Measurements from ENCODE around the gene RNF145. TPM values are rescaled to one million over a fixed set of nuclear protein-coding genes. Genes with fewer than 3 reads are reported as not detected.
"Not testable (repeated sequence)": the region's sequence is repeated elsewhere in the genome, so short reads cannot be mapped to it uniquely, and the experiment has no call there.

RNF145 gene
- total RNA-seq, 3 donors from 2014 or later = 95.7 to 109 (median 101) TPM

DNA sequence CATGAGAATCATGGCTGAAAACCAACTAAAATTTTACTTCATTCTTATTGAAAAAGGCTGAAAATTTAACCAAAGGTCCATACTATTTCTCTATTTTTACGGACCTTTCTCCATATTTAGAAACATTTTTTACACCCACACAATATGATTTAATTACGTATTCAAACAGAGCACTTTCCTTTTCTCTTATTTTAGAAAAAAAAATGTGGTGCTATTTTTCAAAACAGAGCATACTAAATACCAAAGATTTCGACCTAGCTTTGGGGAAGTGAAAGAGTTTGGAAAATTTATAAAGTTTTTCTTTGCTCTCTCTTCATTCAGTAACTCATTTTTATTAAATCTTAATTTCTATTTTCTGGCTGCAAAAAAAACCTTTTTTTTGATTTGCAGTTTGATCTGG, 38.1 kb downstream of the RNF145 start:
- peaks cover 28% of the 10 kb centered on the region for H3K4me1 Mint-ChIP-seq (ENCODE audit: low read depth)
- no peaks in the 10 kb centered on the region for H3K9me3 Mint-ChIP-seq
- ATAC-seq (no peak), DNase-seq (no peak)
- H3K27me3 Mint-ChIP-seq (ENCODE audit: low read depth) = no peaks in the 10 kb centered on the region
- no peak overlapping the region for H3K4me3 Mint-ChIP-seq
- peaks cover 23% of the 10 kb centered on the region for H3K36me3 Mint-ChIP-seq (ENCODE audit: insufficient read depth)

GRCh38 chr5:159170021-159170420, 39.3 kb downstream of the RNF145 start:
- Mint-ChIP-seq H3K27me3 (ENCODE audit: low read depth) (no peaks in the 10 kb centered on the region), H3K9me3 (no peaks in the 10 kb centered on the region), H3K4me3 (no peak overlapping the region), H3K36me3 (ENCODE audit: insufficient read depth) (peaks cover 24% of the 10 kb centered on the region), H3K4me1 (ENCODE audit: low read depth) (peaks cover 22% of the 10 kb centered on the region)
- DNase-seq (no peak), ATAC-seq (no peak)

GRCh38 chr5:159166416-159166815, 42.9 kb downstream of the RNF145 start:
- Mint-ChIP-seq H3K4me1 (ENCODE audit: low read depth) (peaks cover 31% of the 10 kb centered on the region), H3K27me3 (ENCODE audit: low read depth) (no peaks in the 10 kb centered on the region), H3K4me3 (no peak overlapping the region), H3K9me3 (no peaks in the 10 kb centered on the region), H3K36me3 (ENCODE audit: insufficient read depth) (peaks cover 24% of the 10 kb centered on the region)
- DNase-seq = no peak
- no peak for ATAC-seq

- Mint-ChIP-seq H3K4me3 (peak overlapping the region; percentile 0), H3K36me3 (ENCODE audit: insufficient read depth) (peaks cover 35% of the 10 kb centered on the region), H3K4me1 (ENCODE audit: low read depth) (peaks cover 36% of the 10 kb centered on the region), H3K9me3 (no peaks in the 10 kb centered on the region), H3K27me3 (ENCODE audit: low read depth) (no peaks in the 10 kb centered on the region)
- ATAC-seq (no peak), DNase-seq (no peak)
Measured at GRCh38 chr5:159163701-159164046, 45.7 kb downstream of the RNF145 start.

DNA sequence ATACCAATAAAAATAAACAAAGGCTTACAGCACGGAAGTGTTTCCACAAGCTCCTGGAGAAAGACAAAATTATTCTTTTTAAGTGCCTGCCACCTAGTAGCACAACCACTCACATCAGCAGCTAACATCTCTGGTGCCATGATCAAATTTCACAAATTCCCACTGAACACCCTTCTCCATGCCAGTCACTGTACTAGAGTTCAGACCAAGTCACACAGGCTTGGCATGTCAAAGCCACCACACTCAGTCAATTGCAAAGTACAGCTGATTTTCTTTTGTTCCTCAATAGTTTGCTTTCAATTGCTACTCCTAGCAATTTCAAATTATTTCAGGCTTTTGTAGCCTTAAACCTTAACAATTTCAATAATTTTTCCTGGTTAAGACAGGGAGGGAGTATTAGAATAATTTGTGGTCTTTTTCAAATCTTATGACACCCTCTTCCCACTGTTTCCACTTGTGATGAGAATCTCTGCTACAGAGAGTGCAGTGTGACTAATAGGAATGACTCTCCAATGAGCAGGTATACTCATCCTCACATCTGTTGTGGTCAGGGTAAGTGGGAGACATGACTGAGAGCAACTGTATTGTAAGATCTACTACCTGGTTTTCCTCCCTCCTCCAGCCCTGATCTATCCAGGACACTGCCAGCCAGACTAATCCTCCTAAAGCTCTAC, 46.2 kb downstream of the RNF145 start:
- ATAC-seq (peak; percentile 98 to 99), DNase-seq (no peak)
- H3K36me3 Mint-ChIP-seq (ENCODE audit: insufficient read depth) = peaks cover 37% of the 10 kb centered on the region
- no peaks in the 10 kb centered on the region for H3K27me3 Mint-ChIP-seq (ENCODE audit: low read depth)
- H3K4me3 Mint-ChIP-seq = peak overlapping the region; percentile 0
- peaks cover 39% of the 10 kb centered on the region for H3K4me1 Mint-ChIP-seq (ENCODE audit: low read depth)
- H3K9me3 Mint-ChIP-seq = no peaks in the 10 kb centered on the region

DNA sequence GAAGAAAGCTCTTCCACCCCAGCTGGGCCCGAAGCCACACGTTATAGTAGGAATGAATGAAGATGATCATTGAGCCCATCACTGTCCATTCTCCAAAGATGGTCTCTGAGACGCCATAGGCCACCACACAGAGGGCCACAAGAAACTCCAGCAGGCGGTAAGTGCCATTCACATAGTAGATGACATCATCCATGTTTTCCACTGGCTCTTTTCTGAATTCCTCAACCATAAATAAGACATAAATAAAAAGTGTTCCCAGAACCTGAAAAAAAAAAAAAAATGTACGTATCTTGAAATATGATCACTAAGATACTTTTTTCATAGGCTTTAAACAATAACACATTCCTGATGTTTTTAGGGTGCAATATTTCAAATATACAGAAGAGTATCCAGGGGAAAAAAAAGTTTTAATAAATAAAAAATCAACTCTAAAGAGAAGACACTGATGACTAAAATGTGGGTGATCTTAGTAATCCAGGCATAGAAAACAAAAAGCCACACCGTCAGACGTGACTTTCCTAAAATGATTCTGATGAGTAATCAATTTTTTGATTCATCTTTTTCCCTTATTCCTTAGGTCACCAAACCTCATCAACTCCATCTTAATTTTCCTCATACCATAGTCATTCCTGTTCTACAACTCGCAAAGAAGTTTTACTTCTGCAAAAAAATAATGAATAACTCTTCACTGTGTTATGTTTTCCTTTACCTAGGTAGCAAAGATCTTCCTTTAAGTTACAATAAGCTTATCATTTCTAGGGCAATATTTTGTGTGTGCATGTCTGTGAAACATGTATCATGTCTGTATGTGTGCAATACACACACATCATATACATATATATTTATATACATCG, 47.8 kb downstream of the RNF145 start:
- ATAC-seq (peak in 1 of 2 donors; percentile 16), DNase-seq (no peak)
- Mint-ChIP-seq H3K36me3 (ENCODE audit: insufficient read depth) (peaks cover 37% of the 10 kb centered on the region), H3K4me3 (no peak overlapping the region), H3K4me1 (ENCODE audit: low read depth) (peaks cover 49% of the 10 kb centered on the region), H3K9me3 (no peaks in the 10 kb centered on the region), H3K27me3 (ENCODE audit: low read depth) (no peaks in the 10 kb centered on the region)

GRCh38 chr5:159158553-159159091, 50.7 kb downstream of the RNF145 start:
- peaks cover 31% of the 10 kb centered on the region for H3K36me3 Mint-ChIP-seq (ENCODE audit: insufficient read depth)
- H3K27me3 Mint-ChIP-seq (ENCODE audit: low read depth); H3K9me3 Mint-ChIP-seq; H3K4me3 Mint-ChIP-seq; DNase-seq; ATAC-seq: not testable (repeated sequence)
- peaks cover 50% of the 10 kb centered on the region for H3K4me1 Mint-ChIP-seq (ENCODE audit: low read depth)

GRCh38 chr5:159157552-159157951, 51.8 kb downstream of the RNF145 start:
- no peaks in the 10 kb centered on the region for H3K9me3 Mint-ChIP-seq
- ATAC-seq (no peak), DNase-seq (no peak)
- H3K36me3 Mint-ChIP-seq (ENCODE audit: insufficient read depth) = peaks cover 28% of the 10 kb centered on the region
- H3K4me3 Mint-ChIP-seq = no peak overlapping the region
- H3K27me3 Mint-ChIP-seq (ENCODE audit: low read depth) = no peaks in the 10 kb centered on the region
- peaks cover 39% of the 10 kb centered on the region for H3K4me1 Mint-ChIP-seq (ENCODE audit: low read depth)

GRCh38 chr5:159156426-159157238, 52.7 kb downstream of the RNF145 start:
- H3K27me3 Mint-ChIP-seq (ENCODE audit: low read depth) = no peaks in the 10 kb centered on the region

GRCh38 chr5:159155960-159156359, 53.4 kb downstream of the RNF145 start:
- Mint-ChIP-seq H3K27me3 (ENCODE audit: low read depth) (no peaks in the 10 kb centered on the region), H3K36me3 (ENCODE audit: insufficient read depth) (peaks cover 19% of the 10 kb centered on the region), H3K9me3 (no peaks in the 10 kb centered on the region), H3K4me3 (no peak overlapping the region), H3K4me1 (ENCODE audit: low read depth) (peaks cover 29% of the 10 kb centered on the region)
- ATAC-seq (no peak), DNase-seq (no peak)

More at GRCh38 chr5:159156426-159157238, 52.7 kb downstream of the RNF145 start:
- DNase-seq (no peak), ATAC-seq (peak; percentile 61 to 72)
- Mint-ChIP-seq H3K36me3 (ENCODE audit: insufficient read depth) (peaks cover 25% of the 10 kb centered on the region), H3K9me3 (no peaks in the 10 kb centered on the region), H3K4me1 (ENCODE audit: low read depth) (peaks cover 36% of the 10 kb centered on the region), H3K4me3 (no peak overlapping the region)

- no peaks in the 10 kb centered on the region for H3K27me3 Mint-ChIP-seq (ENCODE audit: low read depth)
- peaks cover 21% of the 10 kb centered on the region for H3K4me1 Mint-ChIP-seq (ENCODE audit: low read depth)
- no peak for ATAC-seq
- peaks cover 2% of the 10 kb centered on the region for H3K36me3 Mint-ChIP-seq (ENCODE audit: insufficient read depth)
- H3K9me3 Mint-ChIP-seq = no peaks in the 10 kb centered on the region
- H3K4me3 Mint-ChIP-seq = no peak overlapping the region
- DNase-seq = no peak
Measured at GRCh38 chr5:159152876-159153275, 56.5 kb downstream of the RNF145 start.

DNA sequence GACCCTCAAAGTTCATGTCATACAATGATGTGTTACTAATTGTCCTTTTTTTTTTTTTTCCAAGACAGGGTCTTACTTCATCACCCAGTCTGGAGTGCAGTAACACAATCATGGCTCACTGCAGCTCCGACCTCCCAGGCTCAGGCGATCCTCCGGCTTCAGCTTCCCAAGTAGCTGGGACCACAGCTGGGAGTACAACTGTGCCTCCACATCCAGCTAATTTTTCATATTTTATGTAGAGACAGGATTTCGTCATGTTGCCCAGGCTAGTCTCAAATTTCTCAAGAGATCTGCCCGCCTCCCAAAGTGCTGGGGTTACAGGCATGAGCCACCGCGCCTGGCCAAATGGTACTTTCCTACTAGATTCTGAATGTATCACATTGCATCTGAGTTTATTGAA, 60.3 kb downstream of the RNF145 start:
- Mint-ChIP-seq H3K9me3 (peaks cover 3% of the 10 kb centered on the region), H3K27me3 (ENCODE audit: low read depth) (peaks cover 10% of the 10 kb centered on the region), H3K4me3 (no peak overlapping the region), H3K36me3 (ENCODE audit: insufficient read depth) (no peaks in the 10 kb centered on the region), H3K4me1 (ENCODE audit: low read depth) (no peaks in the 10 kb centered on the region)
- no peak for ATAC-seq
- no peak for DNase-seq

DNA sequence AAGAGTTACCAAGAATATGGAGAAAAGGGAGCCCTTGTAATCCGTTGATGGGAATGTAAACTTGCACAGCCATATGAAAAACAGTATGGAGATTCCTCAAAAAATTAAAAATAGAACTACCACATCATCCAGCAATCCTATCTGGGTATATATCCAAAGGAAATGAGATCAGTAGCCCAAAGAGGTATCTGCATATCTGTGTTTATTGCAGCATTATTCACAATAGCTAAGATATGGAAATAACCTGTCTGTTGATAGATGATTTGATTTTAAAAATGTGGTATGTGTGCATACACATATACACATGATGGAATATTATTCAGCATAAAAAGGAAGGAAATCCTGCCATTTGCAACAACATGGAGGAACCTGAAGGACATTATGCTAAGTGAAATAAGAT, 61.4 kb downstream of the RNF145 start:
- DNase-seq = no peak
- no peak overlapping the region for H3K4me3 Mint-ChIP-seq

GRCh38 chr5:159146839-159147238, 62.5 kb downstream of the RNF145 start:
- DNase-seq (no peak), ATAC-seq (no peak)
- Mint-ChIP-seq H3K9me3 (peaks cover 3% of the 10 kb centered on the region), H3K4me1 (ENCODE audit: low read depth) (no peaks in the 10 kb centered on the region), H3K4me3 (no peak overlapping the region), H3K36me3 (ENCODE audit: insufficient read depth) (no peaks in the 10 kb centered on the region), H3K27me3 (ENCODE audit: low read depth) (peaks cover 30% of the 10 kb centered on the region)

More for the DNA sequence above, 61.4 kb downstream of the RNF145 start:
- Mint-ChIP-seq H3K9me3 (peaks cover 3% of the 10 kb centered on the region), H3K4me1 (ENCODE audit: low read depth) (no peaks in the 10 kb centered on the region), H3K27me3 (ENCODE audit: low read depth) (peaks cover 20% of the 10 kb centered on the region), H3K36me3 (ENCODE audit: insufficient read depth) (no peaks in the 10 kb centered on the region)
- no peak for ATAC-seq

Data from activated T-cell treated with anti-CD3 and anti-CD28 coated beads, Interleukin-2, amount 50 U/mL, for 4 hours (primary cell).